B cell (primary cell): ENCODE results near the gene KIAA0319L.

Experiments
- EZH2 ChIP-seq: IDR thresholded peaks from 2 replicates; pipeline ENCODE4 v1.6.1; 2012; ENCODE audit warnings: borderline replicate concordance, low read depth, mild to moderate bottlenecking, moderate library complexity, low read length; ENCODE audit not compliant: insufficient read depth, poor library complexity, severe bottlenecking
- TF ChIP-seq, protein P1 (sequence below): fragments of 200-600 bp; IDR thresholded peaks from one replicate; pipeline ENCODE4 v1.8.0; 2022; ENCODE audit warnings: antibody characterized with exemption, mild to moderate bottlenecking

DNA sequence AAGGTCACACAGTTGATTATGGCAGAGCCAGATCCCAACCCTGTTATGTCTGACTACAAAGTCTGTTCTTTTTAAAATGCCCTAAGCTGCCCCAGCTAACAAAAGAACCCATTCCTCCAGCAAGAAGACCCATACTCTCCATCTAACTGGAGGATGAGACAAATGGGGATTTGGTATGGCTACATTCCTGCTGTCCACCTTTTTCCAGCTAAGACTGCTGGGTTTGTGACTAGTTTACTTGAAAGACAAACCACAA, 112.8 kb downstream of the KIAA0319L start:
- TF ChIP-seq, protein P1, sequence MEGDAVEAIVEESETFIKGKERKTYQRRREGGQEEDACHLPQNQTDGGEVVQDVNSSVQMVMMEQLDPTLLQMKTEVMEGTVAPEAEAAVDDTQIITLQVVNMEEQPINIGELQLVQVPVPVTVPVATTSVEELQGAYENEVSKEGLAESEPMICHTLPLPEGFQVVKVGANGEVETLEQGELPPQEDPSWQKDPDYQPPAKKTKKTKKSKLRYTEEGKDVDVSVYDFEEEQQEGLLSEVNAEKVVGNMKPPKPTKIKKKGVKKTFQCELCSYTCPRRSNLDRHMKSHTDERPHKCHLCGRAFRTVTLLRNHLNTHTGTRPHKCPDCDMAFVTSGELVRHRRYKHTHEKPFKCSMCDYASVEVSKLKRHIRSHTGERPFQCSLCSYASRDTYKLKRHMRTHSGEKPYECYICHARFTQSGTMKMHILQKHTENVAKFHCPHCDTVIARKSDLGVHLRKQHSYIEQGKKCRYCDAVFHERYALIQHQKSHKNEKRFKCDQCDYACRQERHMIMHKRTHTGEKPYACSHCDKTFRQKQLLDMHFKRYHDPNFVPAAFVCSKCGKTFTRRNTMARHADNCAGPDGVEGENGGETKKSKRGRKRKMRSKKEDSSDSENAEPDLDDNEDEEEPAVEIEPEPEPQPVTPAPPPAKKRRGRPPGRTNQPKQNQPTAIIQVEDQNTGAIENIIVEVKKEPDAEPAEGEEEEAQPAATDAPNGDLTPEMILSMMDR, result no peak
- TF ChIP-seq EZH2, result no peak
